Measurements from ENCODE around the gene RSPO1.

GRCh38 chr1:37609002-37609401 is 25.7 kb downstream of the RSPO1 start:
- TF ChIP-seq CTCF (conservative IDR thresholded peaks at IDR 0.05; ENCODE audit: low read depth, low read length) (no peak), EZH2 (IDR thresholded peaks at IDR 0.05; ENCODE audit: borderline replicate concordance, low read depth, low read length, poor library complexity, severe bottlenecking) (no peak)

Measured in A673 (cell line).